Measurements from ENCODE around the gene TMEM205.
A peak's percentile ranks its signal among the peaks of the same experiment; 100 is the strongest.
"Not testable (repeated sequence)": the region's sequence is repeated elsewhere in the genome, so short reads cannot be mapped to it uniquely, and the experiment has no call there.

TMEM205 gene

GRCh38 chr19:11339254-11340098 lies 6.6 kb downstream of the TMEM205 start, which contains the start of gene RAB3D:
TSS of gene RAB3D (minus strand) at chr19:11339657. CDS start at chr19:11337399, 2,258 bp downstream.
- DNase-seq (ENCODE audit: low spot score), result peak; percentile 99

- DNase-seq (ENCODE audit: low spot score), result peak; percentile 29
Measured at GRCh38 chr19:11338569-11339253, 7.4 kb downstream of the TMEM205 start.

GRCh38 chr19:11338121-11338520 lies 7.9 kb downstream of the TMEM205 start:
- DNase-seq (ENCODE audit: low spot score), result no peak

GRCh38 chr19:11337080-11337479 lies 9.0 kb downstream of the TMEM205 start:
- no peak for DNase-seq (ENCODE audit: low spot score)

GRCh38 chr19:11335449-11336146 lies 10.5 kb downstream of the TMEM205 start:
- peak; percentile 6 for DNase-seq (ENCODE audit: low spot score)

GRCh38 chr19:11333838-11334237 lies 12.2 kb downstream of the TMEM205 start:
- DNase-seq (ENCODE audit: low spot score), result not testable (repeated sequence)

GRCh38 chr19:11332822-11333221 lies 13.2 kb downstream of the TMEM205 start:
- DNase-seq (ENCODE audit: low spot score), result no peak

GRCh38 chr19:11331502-11331901 lies 14.6 kb downstream of the TMEM205 start:
- no peak for DNase-seq (ENCODE audit: low spot score)

DNA sequence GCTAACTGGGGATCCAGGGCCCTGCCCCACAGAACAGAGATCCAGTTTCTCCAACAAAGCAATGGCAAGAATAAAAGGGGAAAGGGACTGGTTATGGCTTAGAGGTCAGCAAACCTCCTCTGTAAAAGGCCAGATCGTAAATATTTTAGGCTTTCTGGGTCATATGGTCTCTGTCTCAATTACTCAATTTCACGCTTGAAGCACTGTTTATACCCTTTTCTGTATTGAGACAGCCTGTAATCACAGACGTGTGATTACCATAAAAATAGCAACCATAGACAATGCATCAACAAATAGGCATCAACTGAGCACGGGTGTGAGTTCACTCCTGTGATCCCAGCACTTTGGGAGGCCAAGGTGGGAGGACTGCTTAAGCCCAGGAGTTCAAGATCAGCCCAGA lies 15.9 kb downstream of the TMEM205 start:
- DNase-seq (ENCODE audit: low spot score), result no peak

- no peak for DNase-seq (ENCODE audit: low spot score)
Measured at GRCh38 chr19:11325544-11325943, 20.5 kb downstream of the TMEM205 start.

- no peak for DNase-seq (ENCODE audit: low spot score)
Measured at GRCh38 chr19:11324748-11325389, 21.2 kb downstream of the TMEM205 start.

GRCh38 chr19:11324079-11324661 lies 21.9 kb downstream of the TMEM205 start:
- DNase-seq (ENCODE audit: low spot score), result peak; percentile 64

GRCh38 chr19:11323601-11324078 lies 22.4 kb downstream of the TMEM205 start:
- no peak for DNase-seq (ENCODE audit: low spot score)

- DNase-seq (ENCODE audit: low spot score), result no peak
Measured at GRCh38 chr19:11322269-11323024, 23.6 kb downstream of the TMEM205 start.

DNA sequence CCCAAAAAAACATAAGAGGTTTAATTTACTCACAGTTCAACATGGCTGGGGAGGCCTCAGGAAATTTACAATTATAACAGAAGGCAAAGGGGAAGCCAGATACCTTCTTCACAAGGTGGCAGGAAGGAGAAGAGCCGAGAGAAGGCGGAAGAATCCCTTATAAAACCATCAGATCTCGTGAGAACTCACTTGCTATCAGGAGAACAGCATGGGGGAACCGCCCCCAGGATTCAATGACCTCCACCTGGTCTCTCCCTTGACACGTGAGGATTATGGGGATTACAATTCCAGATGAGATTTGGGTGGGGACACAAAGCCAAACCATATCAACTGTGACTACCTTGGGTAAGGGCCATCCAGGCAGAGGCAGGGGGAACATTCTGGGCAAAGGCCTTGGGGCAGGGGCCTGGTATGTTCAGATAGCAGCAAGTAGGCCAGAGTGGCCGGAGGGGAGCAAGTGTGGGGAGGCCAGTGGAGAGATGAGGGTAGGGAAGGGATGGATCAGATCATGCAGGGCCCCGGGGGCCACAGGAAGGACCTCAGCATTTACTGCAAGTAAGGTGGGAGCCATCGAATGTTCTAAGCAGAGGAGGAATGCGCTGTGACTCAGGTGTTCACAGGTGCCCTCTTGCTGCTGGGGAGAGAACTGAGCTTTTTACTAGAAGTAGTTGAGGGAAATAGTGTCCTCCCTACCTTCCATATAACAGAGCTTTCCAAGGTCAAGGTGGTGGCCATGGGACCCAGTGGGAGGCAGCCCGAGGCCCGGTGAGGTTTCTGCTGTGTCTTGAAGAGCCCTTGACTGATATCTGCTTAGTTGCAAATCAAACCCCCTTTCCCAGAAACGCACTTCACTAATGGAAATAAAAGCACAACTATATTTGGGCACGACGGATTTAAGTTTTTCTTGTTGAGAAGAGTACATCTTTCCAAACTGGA lies 24.6 kb downstream of the TMEM205 start:
- DNase-seq (ENCODE audit: low spot score), result no peak

GRCh38 chr19:11320278-11320995 lies 25.6 kb downstream of the TMEM205 start:
- DNase-seq (ENCODE audit: low spot score), result not testable (repeated sequence)

GRCh38 chr19:11306337-11306736 lies 39.7 kb downstream of the TMEM205 start:
- DNase-seq (ENCODE audit: low spot score), result no peak

DNA sequence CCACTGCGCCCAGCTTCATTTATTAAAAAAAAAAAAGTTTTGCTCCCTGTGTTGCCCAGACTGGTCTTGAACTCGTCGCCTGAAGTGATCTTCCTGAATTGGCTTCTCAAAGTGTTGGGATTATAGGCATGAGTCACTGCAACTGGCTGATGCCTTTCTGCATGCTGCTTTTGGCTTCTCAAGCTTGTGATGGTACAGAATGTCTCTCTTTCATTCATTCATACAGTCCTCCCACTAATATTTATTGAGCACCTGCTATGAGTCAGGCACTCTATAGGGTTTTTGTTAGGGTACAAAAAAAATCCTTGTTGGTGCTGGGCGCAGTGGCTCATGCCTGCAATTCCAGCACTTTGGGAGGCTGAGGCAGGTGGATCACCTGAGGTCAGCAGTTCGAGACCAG lies 41.1 kb downstream of the TMEM205 start:
- DNase-seq (ENCODE audit: low spot score), result no peak

GRCh38 chr19:11300811-11301120 lies 45.3 kb downstream of the TMEM205 start:
- no peak for DNase-seq (ENCODE audit: low spot score)

Measured in iPS-NIHi11 (cell line).